H1 (cell line): ENCODE results near the gene DDR2.
"Not testable (repeated sequence)": the region's sequence is repeated elsewhere in the genome, so short reads cannot be mapped to it uniquely, and the experiment has no call there.

Experiments used
- CBX5 ChIP-seq: fragments of 300-800, 300-1000 bp; sonication (generic); IDR thresholded peaks from 2 replicates; pipeline ENCODE4 v1.7.1; 2016; ENCODE audit warnings: antibody characterized with exemption, low read length, low read depth
- CHD2 ChIP-seq: IDR thresholded peaks from 2 replicates; pipeline ENCODE4 v1.6.1; 2012; ENCODE audit warnings: low read length, improper control_type of control experiment
- PHF8 ChIP-seq: fragments of 200-600 bp; sonication (generic); conservative IDR thresholded peaks from 2 replicates; pipeline ENCODE4 v1.7.1; 2012; ENCODE audit warnings: low read depth, mild to moderate bottlenecking, inconsistent platforms, low read length, moderate library complexity
- POLR2A ChIP-seq, 2 experiments: IDR thresholded peaks; 1 replicate in 1 of 2; 2 replicates in 1 of 2; pipeline ENCODE4 v1.6.1; 2011; ENCODE audit warnings: low read depth in 2 of 2, low read length in 2 of 2, mild to moderate bottlenecking in 2 of 2; ENCODE audit errors: control extremely low read depth in 1 of 2
- RFX5 ChIP-seq: IDR thresholded peaks from 2 replicates; pipeline ENCODE4 v1.6.1; 2011; ENCODE audit warnings: low read depth, low read length, improper control_type of control experiment, borderline replicate concordance
- TF ChIP-seq, protein P1 (sequence below), 3 experiments: IDR thresholded peaks; 1 replicate in 2 of 3; 2 replicates in 1 of 3; pipeline versions ENCODE4 v1.5.1 to v1.6.1; 2011; ENCODE audit warnings: low read length in 3 of 3, mild to moderate bottlenecking in 3 of 3, inconsistent platforms in 2 of 3, low read depth in 1 of 3, moderate library complexity in 1 of 3; ENCODE audit not compliant: insufficient read depth in 1 of 3; ENCODE audit errors: control extremely low read depth in 1 of 3

DNA sequence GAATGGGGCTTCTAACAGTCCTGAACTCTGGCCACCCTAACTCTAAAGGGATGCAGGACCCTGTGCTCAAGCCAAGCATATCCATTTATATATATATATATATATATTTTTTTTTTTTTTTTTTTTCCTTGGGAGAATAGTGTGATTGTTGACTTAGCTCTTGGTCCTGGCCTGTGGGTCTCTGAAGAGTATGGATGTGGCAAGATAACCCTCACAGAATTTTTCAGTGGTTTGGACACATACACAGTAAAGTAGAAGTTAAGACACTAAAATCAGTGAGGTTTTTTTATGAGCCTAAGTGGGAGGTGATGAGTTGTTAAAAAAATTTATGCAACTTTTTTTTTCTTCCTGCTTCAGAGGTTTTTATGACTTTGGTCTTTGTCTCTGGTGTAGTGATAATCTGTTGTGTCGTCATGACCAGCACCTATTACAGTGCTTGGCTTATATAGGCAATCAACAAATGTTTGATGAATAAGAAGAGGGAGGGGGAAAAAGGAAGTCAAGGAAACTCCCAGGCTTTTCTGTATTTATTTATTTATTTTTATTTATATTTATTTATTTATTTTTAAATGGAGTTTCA lies 97.0 kb downstream of the DDR2 start:
- TF ChIP-seq, protein P1, sequence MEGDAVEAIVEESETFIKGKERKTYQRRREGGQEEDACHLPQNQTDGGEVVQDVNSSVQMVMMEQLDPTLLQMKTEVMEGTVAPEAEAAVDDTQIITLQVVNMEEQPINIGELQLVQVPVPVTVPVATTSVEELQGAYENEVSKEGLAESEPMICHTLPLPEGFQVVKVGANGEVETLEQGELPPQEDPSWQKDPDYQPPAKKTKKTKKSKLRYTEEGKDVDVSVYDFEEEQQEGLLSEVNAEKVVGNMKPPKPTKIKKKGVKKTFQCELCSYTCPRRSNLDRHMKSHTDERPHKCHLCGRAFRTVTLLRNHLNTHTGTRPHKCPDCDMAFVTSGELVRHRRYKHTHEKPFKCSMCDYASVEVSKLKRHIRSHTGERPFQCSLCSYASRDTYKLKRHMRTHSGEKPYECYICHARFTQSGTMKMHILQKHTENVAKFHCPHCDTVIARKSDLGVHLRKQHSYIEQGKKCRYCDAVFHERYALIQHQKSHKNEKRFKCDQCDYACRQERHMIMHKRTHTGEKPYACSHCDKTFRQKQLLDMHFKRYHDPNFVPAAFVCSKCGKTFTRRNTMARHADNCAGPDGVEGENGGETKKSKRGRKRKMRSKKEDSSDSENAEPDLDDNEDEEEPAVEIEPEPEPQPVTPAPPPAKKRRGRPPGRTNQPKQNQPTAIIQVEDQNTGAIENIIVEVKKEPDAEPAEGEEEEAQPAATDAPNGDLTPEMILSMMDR (IDR thresholded peaks at IDR 0.05; ENCODE audit: control extremely low read depth in 1 of 3, insufficient read depth in 1 of 3, low read depth in 1 of 3, low read length in 3 of 3), result not testable (repeated sequence)
- TF ChIP-seq CBX5; PHF8; RFX5; CHD2; POLR2A (IDR thresholded peaks at IDR 0.05; ENCODE audit: control extremely low read depth in 1 of 2, low read depth in 2 of 2, low read length in 2 of 2): not testable (repeated sequence)
